Ecto neural progenitor cell (in vitro differentiated cells): ENCODE measurements around the gene C2orf66.

Experiments
- DNase-seq: peaks from one replicate; pipeline ENCODE4 v3.0.0-alpha.2; 2018; ENCODE audit warnings: low spot score

The C2orf66 gene

GRCh38 chr2:196758474-196759377, 50.4 kb downstream of the C2orf66 start:
- DNase-seq, result no peak
